ENCODE data around the gene FAM131A.

FAM131A gene

GRCh38 chr3:184362668-184363546, 25.5 kb downstream of the FAM131A start:
- peak overlapping the region; percentile 94 for H4K91ac ChIP-seq (ENCODE audit: low read depth, low read length)
- peak overlapping the region; percentile 52 for H2AFZ ChIP-seq (ENCODE audit: insufficient read depth, low read length, poor library complexity)
- peak overlapping the region; percentile 71 for H3K18ac ChIP-seq (ENCODE audit: low read length)
- H2BK120ac ChIP-seq (ENCODE audit: insufficient read depth, low read length, poor library complexity): peak overlapping the region; percentile 82
- H3K14ac ChIP-seq (ENCODE audit: low read length): peak overlapping the region; percentile 88
- H3K4me3 ChIP-seq (ENCODE audit: low read depth, low read length): peak overlapping the region; percentile 83
- no CpG with 5 or more reads among the region's 68 CpGs for WGBS (ENCODE audit: extremely low coverage, insufficient coverage, insufficient read length)
- H3K4me2 ChIP-seq (ENCODE audit: low read length): peak overlapping the region; percentile 91
- H2BK5ac ChIP-seq (ENCODE audit: low read depth, low read length, poor library complexity): peak overlapping the region; percentile 79
- H3K27ac ChIP-seq (ENCODE audit: low read depth, low read length): peak overlapping the region; percentile 95
- H4K8ac ChIP-seq (ENCODE audit: low read depth, low read length): peak overlapping the region; percentile 84
- peaks cover 5 to 6% of the 10 kb centered on the region in 2 experiments for H3K4me1 ChIP-seq (ENCODE audit: control insufficient read depth in 1 of 2, insufficient read depth in 2 of 2, low read length in 2 of 2)
- H3K9me3 ChIP-seq (ENCODE audit: insufficient read depth, low read depth, low read length): no peaks in the 10 kb centered on the region
- peak overlapping the region; percentile 86 for H3K9ac ChIP-seq (ENCODE audit: low read length)
- H3K23ac ChIP-seq (ENCODE audit: low read length): no peak overlapping the region
- H4K12ac ChIP-seq (ENCODE audit: low read depth, low read length): peak overlapping the region; percentile 81
- peak overlapping the region; percentile 67 for H3K4ac ChIP-seq (ENCODE audit: low read depth, low read length)
- DNase-seq: peak; percentile 99 to 100
- H3K27me3 ChIP-seq (ENCODE audit: insufficient read depth, low read length): no peaks in the 10 kb centered on the region
- no peak overlapping the region for H2BK12ac ChIP-seq (ENCODE audit: low read length)
- no peak overlapping the region for H2AK5ac ChIP-seq (ENCODE audit: low read length)
- H3K79me2 ChIP-seq (ENCODE audit: control insufficient read depth, insufficient read depth, low read length, poor library complexity): peaks cover 13% of the 10 kb centered on the region
- H3K36me3 ChIP-seq (ENCODE audit: control insufficient read depth in 1 of 2, insufficient read depth in 2 of 2, low read length in 2 of 2): peaks cover 7 to 23% of the 10 kb centered on the region in 2 experiments
- H3K79me1 ChIP-seq (ENCODE audit: low read length): peaks cover 16% of the 10 kb centered on the region

- no peak overlapping the region for H3K14ac ChIP-seq (ENCODE audit: low read length)
- H3K9me3 ChIP-seq (ENCODE audit: insufficient read depth, low read depth, low read length): no peaks in the 10 kb centered on the region
- no peak overlapping the region for H4K8ac ChIP-seq (ENCODE audit: low read depth, low read length)
- H3K4ac ChIP-seq (ENCODE audit: low read depth, low read length): no peak overlapping the region
- peaks cover 12% of the 10 kb centered on the region for H3K79me1 ChIP-seq (ENCODE audit: low read length)
- WGBS (ENCODE audit: extremely low coverage, insufficient coverage, insufficient read length): no CpG with 5 or more reads among the region's 5 CpGs
- H2BK120ac ChIP-seq (ENCODE audit: insufficient read depth, low read length, poor library complexity): no peak overlapping the region
- H3K18ac ChIP-seq (ENCODE audit: low read length): no peak overlapping the region
- no peak overlapping the region for H3K27ac ChIP-seq (ENCODE audit: low read depth, low read length)
- no peaks in the 10 kb centered on the region for H3K27me3 ChIP-seq (ENCODE audit: insufficient read depth, low read length)
- H2AK5ac ChIP-seq (ENCODE audit: low read length): no peak overlapping the region
- no peak overlapping the region for H2BK12ac ChIP-seq (ENCODE audit: low read length)
- no peak overlapping the region for H4K12ac ChIP-seq (ENCODE audit: low read depth, low read length)
- no peaks in the 10 kb centered on the region for H3K4me1 ChIP-seq (ENCODE audit: control insufficient read depth in 1 of 2, insufficient read depth in 2 of 2, low read length in 2 of 2)
- no peak overlapping the region for H3K4me2 ChIP-seq (ENCODE audit: low read length)
- DNase-seq: no peak
- H3K23ac ChIP-seq (ENCODE audit: low read length): no peak overlapping the region
- no peak overlapping the region for H3K9ac ChIP-seq (ENCODE audit: low read length)
- H3K4me3 ChIP-seq (ENCODE audit: low read depth, low read length): no peak overlapping the region
- H4K91ac ChIP-seq (ENCODE audit: low read depth, low read length): no peak overlapping the region
- H3K79me2 ChIP-seq (ENCODE audit: control insufficient read depth, insufficient read depth, low read length, poor library complexity): peaks cover 9% of the 10 kb centered on the region
- no peak overlapping the region for H2BK5ac ChIP-seq (ENCODE audit: low read depth, low read length, poor library complexity)
- H2AFZ ChIP-seq (ENCODE audit: insufficient read depth, low read length, poor library complexity): no peak overlapping the region
- peaks cover 11 to 36% of the 10 kb centered on the region in 2 experiments for H3K36me3 ChIP-seq (ENCODE audit: control insufficient read depth in 1 of 2, insufficient read depth in 2 of 2, low read length in 2 of 2)
These were observed 29.4 kb downstream of the FAM131A start for GRCh38 chr3:184366619-184367289.

- Histone ChIP-seq H3K9ac (ENCODE audit: low read length) (no peak overlapping the region), H3K79me2 (ENCODE audit: control insufficient read depth, insufficient read depth, low read length, poor library complexity) (peaks cover 2% of the 10 kb centered on the region), H4K8ac (ENCODE audit: low read depth, low read length) (no peak overlapping the region), H2BK5ac (ENCODE audit: low read depth, low read length, poor library complexity) (no peak overlapping the region), H3K79me1 (ENCODE audit: low read length) (peaks cover 2% of the 10 kb centered on the region), H3K4me1 (ENCODE audit: control insufficient read depth in 1 of 2, insufficient read depth in 2 of 2, low read length in 2 of 2) (no peaks in the 10 kb centered on the region), H4K91ac (ENCODE audit: low read depth, low read length) (no peak overlapping the region), H3K18ac (ENCODE audit: low read length) (no peak overlapping the region), H2AFZ (ENCODE audit: insufficient read depth, low read length, poor library complexity) (no peak overlapping the region), H3K4me2 (ENCODE audit: low read length) (no peak overlapping the region), H3K36me3 (ENCODE audit: control insufficient read depth in 1 of 2, insufficient read depth in 2 of 2, low read length in 2 of 2) (peaks cover 11 to 36% of the 10 kb centered on the region in 2 experiments), H3K4me3 (ENCODE audit: low read depth, low read length) (no peak overlapping the region), H3K27me3 (ENCODE audit: insufficient read depth, low read length) (no peaks in the 10 kb centered on the region), H3K27ac (ENCODE audit: low read depth, low read length) (no peak overlapping the region), H2AK5ac (ENCODE audit: low read length) (no peak overlapping the region), H3K9me3 (ENCODE audit: insufficient read depth, low read depth, low read length) (no peaks in the 10 kb centered on the region), H2BK12ac (ENCODE audit: low read length) (no peak overlapping the region), H2BK120ac (ENCODE audit: insufficient read depth, low read length, poor library complexity) (no peak overlapping the region), H3K14ac (ENCODE audit: low read length) (no peak overlapping the region), H3K23ac (ENCODE audit: low read length) (no peak overlapping the region), H4K12ac (ENCODE audit: low read depth, low read length) (no peak overlapping the region), H3K4ac (ENCODE audit: low read depth, low read length) (no peak overlapping the region)
- no peak for DNase-seq
- no CpG with 5 or more reads among the region's 9 CpGs for WGBS (ENCODE audit: extremely low coverage, insufficient coverage, insufficient read length)
These were observed 30.7 kb downstream of the FAM131A start for GRCh38 chr3:184368116-184368515.

- no peaks in the 10 kb centered on the region for H3K79me2 ChIP-seq (ENCODE audit: control insufficient read depth, insufficient read depth, low read length, poor library complexity)
These were observed 31.3 kb downstream of the FAM131A start for GRCh38 chr3:184368586-184369183.

More at GRCh38 chr3:184368586-184369183, 31.3 kb downstream of the FAM131A start:
- Histone ChIP-seq H2BK12ac (ENCODE audit: low read length) (no peak overlapping the region), H3K36me3 (ENCODE audit: control insufficient read depth in 1 of 2, insufficient read depth in 2 of 2, low read length in 2 of 2) (peaks cover 11 to 36% of the 10 kb centered on the region in 2 experiments), H3K27me3 (ENCODE audit: insufficient read depth, low read length) (no peaks in the 10 kb centered on the region), H3K79me1 (ENCODE audit: low read length) (no peaks in the 10 kb centered on the region), H4K91ac (ENCODE audit: low read depth, low read length) (no peak overlapping the region), H4K8ac (ENCODE audit: low read depth, low read length) (no peak overlapping the region), H3K27ac (ENCODE audit: low read depth, low read length) (no peak overlapping the region), H3K14ac (ENCODE audit: low read length) (no peak overlapping the region), H3K4me3 (ENCODE audit: low read depth, low read length) (no peak overlapping the region), H4K12ac (ENCODE audit: low read depth, low read length) (no peak overlapping the region), H3K9me3 (ENCODE audit: insufficient read depth, low read depth, low read length) (no peaks in the 10 kb centered on the region), H3K4ac (ENCODE audit: low read depth, low read length) (no peak overlapping the region), H3K4me2 (ENCODE audit: low read length) (no peak overlapping the region), H2AFZ (ENCODE audit: insufficient read depth, low read length, poor library complexity) (no peak overlapping the region), H2BK120ac (ENCODE audit: insufficient read depth, low read length, poor library complexity) (no peak overlapping the region), H2AK5ac (ENCODE audit: low read length) (no peak overlapping the region), H3K18ac (ENCODE audit: low read length) (no peak overlapping the region), H3K4me1 (ENCODE audit: control insufficient read depth in 1 of 2, insufficient read depth in 2 of 2, low read length in 2 of 2) (no peaks in the 10 kb centered on the region), H2BK5ac (ENCODE audit: low read depth, low read length, poor library complexity) (no peak overlapping the region), H3K9ac (ENCODE audit: low read length) (no peak overlapping the region), H3K23ac (ENCODE audit: low read length) (no peak overlapping the region)
- WGBS (ENCODE audit: extremely low coverage, insufficient coverage, insufficient read length): no CpG with 5 or more reads among the region's 3 CpGs
- DNase-seq: no peak
